ENCODE measurements around the gene C6orf132.

DNA sequence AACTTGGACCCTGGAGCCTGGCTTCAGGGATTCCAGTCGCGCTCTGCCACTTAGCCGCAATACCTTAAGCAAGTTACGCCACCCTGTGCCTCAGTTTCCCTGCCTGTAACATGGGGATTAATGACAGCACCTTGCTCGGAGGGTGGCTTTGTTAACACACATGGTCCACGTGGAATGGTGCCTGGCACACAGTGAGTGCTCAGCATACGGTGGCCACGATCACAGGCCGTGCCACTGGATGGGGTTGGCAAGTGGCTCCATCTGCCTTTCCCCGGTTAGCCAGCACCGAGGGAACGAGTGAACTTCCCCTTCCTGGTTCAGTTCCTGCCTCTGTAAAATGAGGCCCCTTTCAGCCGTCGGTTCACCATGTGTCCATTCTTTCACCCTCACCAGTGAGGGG lies 17.2 kb downstream of the C6orf132 start:
- TF ChIP-seq, protein P1, sequence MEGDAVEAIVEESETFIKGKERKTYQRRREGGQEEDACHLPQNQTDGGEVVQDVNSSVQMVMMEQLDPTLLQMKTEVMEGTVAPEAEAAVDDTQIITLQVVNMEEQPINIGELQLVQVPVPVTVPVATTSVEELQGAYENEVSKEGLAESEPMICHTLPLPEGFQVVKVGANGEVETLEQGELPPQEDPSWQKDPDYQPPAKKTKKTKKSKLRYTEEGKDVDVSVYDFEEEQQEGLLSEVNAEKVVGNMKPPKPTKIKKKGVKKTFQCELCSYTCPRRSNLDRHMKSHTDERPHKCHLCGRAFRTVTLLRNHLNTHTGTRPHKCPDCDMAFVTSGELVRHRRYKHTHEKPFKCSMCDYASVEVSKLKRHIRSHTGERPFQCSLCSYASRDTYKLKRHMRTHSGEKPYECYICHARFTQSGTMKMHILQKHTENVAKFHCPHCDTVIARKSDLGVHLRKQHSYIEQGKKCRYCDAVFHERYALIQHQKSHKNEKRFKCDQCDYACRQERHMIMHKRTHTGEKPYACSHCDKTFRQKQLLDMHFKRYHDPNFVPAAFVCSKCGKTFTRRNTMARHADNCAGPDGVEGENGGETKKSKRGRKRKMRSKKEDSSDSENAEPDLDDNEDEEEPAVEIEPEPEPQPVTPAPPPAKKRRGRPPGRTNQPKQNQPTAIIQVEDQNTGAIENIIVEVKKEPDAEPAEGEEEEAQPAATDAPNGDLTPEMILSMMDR (IDR thresholded peaks at IDR 0.05; ENCODE audit: low read depth, low read length, poor library complexity, severe bottlenecking) = no peak
- TF ChIP-seq EZH2phosphoT487 (IDR thresholded peaks at IDR 0.05; ENCODE audit: borderline replicate concordance, low read length) = no peak

All from DOHH2 (cell line).